Fibroblast of mammary gland (primary cell): Measurements from ENCODE around the gene NPTXR.

Experiments
- DNase-seq: peaks from one replicate; pipeline ENCODE4 v3.0.0-alpha.2; 2010; ENCODE audit warnings: low read depth
- H3K4me3 ChIP-seq: 2 replicates; pipeline ENCODE4 v1.5.1; 2011; ENCODE audit warnings: low read depth, mild to moderate bottlenecking, low read length, moderate library complexity; ENCODE audit not compliant: control insufficient read depth
- CTCF ChIP-seq: conservative IDR thresholded peaks from 2 replicates; pipeline ENCODE4 v1.5.1; 2011; ENCODE audit warnings: low read depth, low read length, inconsistent platforms; ENCODE audit not compliant: control insufficient read depth, insufficient read depth

Gene NPTXR

GRCh38 chr22:38872831-38873248 lies 29.0 kb upstream of the NPTXR start:
- peak overlapping the region; percentile 72 for H3K4me3 ChIP-seq
- no peak for DNase-seq
- TF ChIP-seq CTCF: no peak

- peak within 1 kb of the TSS; percentile 72 for H3K4me3 ChIP-seq
- DNase-seq: peak; percentile 86
- TF ChIP-seq CTCF: no peak
Observed at GRCh38 chr22:38872172-38872830, 28.5 kb upstream of the NPTXR start, which contains the start of gene CBX6. Gene CBX6 (minus strand): TSS chr22:38872216. CDS start chr22:38872190, 26 bp downstream.

- no peak for TF ChIP-seq CTCF
- DNase-seq: no peak
- H3K4me3 ChIP-seq: peak overlapping the region; percentile 64
Observed at GRCh38 chr22:38871360-38872171, 27.7 kb upstream of the NPTXR start.

GRCh38 chr22:38870791-38871359 lies 27.0 kb upstream of the NPTXR start:
- TF ChIP-seq CTCF: no peak
- peak overlapping the region; percentile 64 for H3K4me3 ChIP-seq
- DNase-seq: no peak

- DNase-seq: peak; percentile 81
- peak; percentile 95 for TF ChIP-seq CTCF
Observed at GRCh38 chr22:38870312-38870741, 26.5 kb upstream of the NPTXR start.

GRCh38 chr22:38869663-38870062 lies 25.8 kb upstream of the NPTXR start:
- DNase-seq: no peak
- H3K4me3 ChIP-seq: no peak overlapping the region
- no peak for TF ChIP-seq CTCF

More at GRCh38 chr22:38870312-38870741, 26.5 kb upstream of the NPTXR start:
- H3K4me3 ChIP-seq: peak overlapping the region; percentile 64
